GM12873 (cell line): Measurements from ENCODE around the gene SLC38A3.

Experiments used
- CTCF ChIP-seq: IDR thresholded peaks from 2 replicates; pipeline ENCODE4 v1.5.1; 2012; ENCODE audit warnings: low read depth, mild to moderate bottlenecking, moderate library complexity, low read length, control low read depth; ENCODE audit not compliant: insufficient read depth; ENCODE audit errors: missing control alignments

Gene SLC38A3

GRCh38 chr3:50186096-50186495 is 19.0 kb upstream of the SLC38A3 start:
- no peak for TF ChIP-seq CTCF

GRCh38 chr3:50187750-50188149 is 17.3 kb upstream of the SLC38A3 start:
- no peak for TF ChIP-seq CTCF

- peak; percentile 73 for TF ChIP-seq CTCF
Measured at GRCh38 chr3:50189274-50189673, 15.8 kb upstream of the SLC38A3 start.

- TF ChIP-seq CTCF: no peak
Measured at GRCh38 chr3:50189989-50190388, 15.1 kb upstream of the SLC38A3 start.

GRCh38 chr3:50190936-50191660 is 14.0 kb upstream of the SLC38A3 start, which contains the start of gene GNAT1:
TSS of gene GNAT1 (plus strand) at chr3:50191610. CDS start at chr3:50191726, 116 bp downstream.
- no peak for TF ChIP-seq CTCF

GRCh38 chr3:50192124-50192523 is 12.9 kb upstream of the SLC38A3 start:
- no peak for TF ChIP-seq CTCF

GRCh38 chr3:50192689-50193141 is 12.4 kb upstream of the SLC38A3 start:
- peak; percentile 95 for TF ChIP-seq CTCF
